ENCODE results near the gene SFSWAP.

Gene SFSWAP

DNA sequence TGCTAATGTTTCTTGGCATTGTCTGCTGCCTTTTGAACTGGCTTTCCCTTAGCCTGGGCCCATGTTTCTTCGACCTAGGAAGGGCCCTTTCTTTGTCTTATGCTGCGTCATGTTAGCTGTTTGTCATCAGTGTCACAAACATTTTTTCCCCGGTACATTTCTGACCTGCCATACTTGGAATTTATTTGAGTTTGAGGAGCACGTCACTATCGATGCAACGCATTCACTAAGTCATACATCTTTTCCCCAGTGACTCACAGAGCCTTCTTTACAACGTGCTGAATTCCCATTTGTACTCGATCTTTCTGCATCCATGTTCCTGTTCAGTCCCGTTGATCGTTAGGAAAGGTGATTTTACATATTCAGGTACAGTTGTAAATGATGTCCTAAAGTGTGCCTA lies 61.1 kb downstream of the SFSWAP start:
- no peak for TF ChIP-seq RAD21 (IDR thresholded peaks at IDR 0.05; ENCODE audit: low read depth)

GRCh38 chr12:131773582-131774221 lies 62.8 kb downstream of the SFSWAP start:
- TF ChIP-seq FOXM1 (IDR thresholded peaks at IDR 0.05; ENCODE audit: borderline replicate concordance, low read depth) (no peak), CEBPB (IDR thresholded peaks at IDR 0.05) (no peak), TAF1 (IDR thresholded peaks at IDR 0.05; ENCODE audit: low read depth) (no peak), EP300 (IDR thresholded peaks at IDR 0.05; ENCODE audit: borderline replicate concordance) (no peak), RAD21 (IDR thresholded peaks at IDR 0.05; ENCODE audit: low read depth) (no peak), YY1 (IDR thresholded peaks at IDR 0.05; ENCODE audit: low read depth) (no peak), EGR1 (IDR thresholded peaks at IDR 0.05) (no peak), CREB1 (IDR thresholded peaks at IDR 0.05; ENCODE audit: low read depth) (no peak)
- TF ChIP-seq, protein P1, sequence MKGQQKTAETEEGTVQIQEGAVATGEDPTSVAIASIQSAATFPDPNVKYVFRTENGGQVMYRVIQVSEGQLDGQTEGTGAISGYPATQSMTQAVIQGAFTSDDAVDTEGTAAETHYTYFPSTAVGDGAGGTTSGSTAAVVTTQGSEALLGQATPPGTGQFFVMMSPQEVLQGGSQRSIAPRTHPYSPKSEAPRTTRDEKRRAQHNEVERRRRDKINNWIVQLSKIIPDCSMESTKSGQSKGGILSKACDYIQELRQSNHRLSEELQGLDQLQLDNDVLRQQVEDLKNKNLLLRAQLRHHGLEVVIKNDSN (IDR thresholded peaks at IDR 0.05): no peak

DNA sequence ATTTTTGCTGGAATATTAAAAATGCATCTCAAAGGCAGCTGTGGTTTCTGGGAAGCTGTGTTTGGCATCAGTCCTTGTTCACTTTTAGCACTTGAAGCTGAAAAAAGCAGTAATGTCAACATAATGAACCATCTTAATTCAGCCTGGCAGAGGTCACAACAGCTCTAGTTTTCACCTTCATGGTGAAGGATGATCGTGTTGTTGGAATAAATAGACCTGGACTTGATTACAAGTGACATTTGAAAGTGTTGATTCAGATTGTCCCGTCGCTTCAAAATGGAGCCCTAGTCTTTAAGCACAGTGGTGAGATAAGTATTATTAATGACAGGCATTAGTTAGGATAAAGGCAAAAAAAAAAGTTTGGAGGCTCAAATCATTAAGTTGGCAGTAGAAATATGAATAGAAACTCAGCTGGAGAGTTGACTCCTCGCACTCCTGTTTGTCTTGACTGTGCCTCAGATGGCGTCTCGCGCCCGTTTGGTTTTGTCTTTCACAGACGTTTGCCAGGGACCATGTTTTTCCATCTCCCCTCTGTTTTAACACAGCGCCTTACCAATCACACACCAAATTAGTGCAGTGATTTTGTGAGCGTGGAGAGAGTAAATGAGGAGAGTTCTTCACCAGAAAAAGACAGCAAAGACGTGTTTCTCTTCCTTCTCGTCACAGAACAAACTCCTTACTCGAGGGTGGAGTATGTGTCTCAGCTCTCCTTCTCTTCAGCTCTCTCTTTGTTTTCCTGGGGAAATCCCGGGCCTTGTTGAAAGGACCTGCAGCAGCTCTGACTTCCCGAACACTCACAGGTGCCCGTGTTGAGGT lies 63.9 kb downstream of the SFSWAP start:
- TF ChIP-seq, protein P1 (IDR thresholded peaks at IDR 0.05): no peak
- TF ChIP-seq EGR1 (IDR thresholded peaks at IDR 0.05) (no peak), EP300 (IDR thresholded peaks at IDR 0.05; ENCODE audit: borderline replicate concordance) (no peak), CEBPB (IDR thresholded peaks at IDR 0.05) (no peak), TEAD4 (IDR thresholded peaks at IDR 0.05) (no peak), YY1 (IDR thresholded peaks at IDR 0.05; ENCODE audit: low read depth) (no peak), CREB1 (IDR thresholded peaks at IDR 0.05; ENCODE audit: low read depth) (no peak)

GRCh38 chr12:131775392-131776236 lies 64.7 kb downstream of the SFSWAP start:
- TF ChIP-seq, protein P1 (IDR thresholded peaks at IDR 0.05): no peak

- TF ChIP-seq YY1 (IDR thresholded peaks at IDR 0.05; ENCODE audit: low read depth) (no peak), ZBTB7A (IDR thresholded peaks at IDR 0.05; ENCODE audit: low read depth) (no peak), TCF12 (IDR thresholded peaks at IDR 0.05; ENCODE audit: low read depth) (no peak), TEAD4 (IDR thresholded peaks at IDR 0.05) (no peak), REST (IDR thresholded peaks at IDR 0.05; ENCODE audit: low read depth) (no peak), TAF1 (IDR thresholded peaks at IDR 0.05; ENCODE audit: low read depth) (no peak), CREB1 (IDR thresholded peaks at IDR 0.05; ENCODE audit: low read depth) (no peak), EGR1 (IDR thresholded peaks at IDR 0.05) (no peak), FOXM1 (IDR thresholded peaks at IDR 0.05; ENCODE audit: borderline replicate concordance, low read depth) (no peak), RAD21 (IDR thresholded peaks at IDR 0.05; ENCODE audit: low read depth) (no peak), CEBPB (IDR thresholded peaks at IDR 0.05) (no peak), EP300 (IDR thresholded peaks at IDR 0.05; ENCODE audit: borderline replicate concordance) (no peak), NFIC (IDR thresholded peaks at IDR 0.05) (no peak)
- TF ChIP-seq, protein P2, sequence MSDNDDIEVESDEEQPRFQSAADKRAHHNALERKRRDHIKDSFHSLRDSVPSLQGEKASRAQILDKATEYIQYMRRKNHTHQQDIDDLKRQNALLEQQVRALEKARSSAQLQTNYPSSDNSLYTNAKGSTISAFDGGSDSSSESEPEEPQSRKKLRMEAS (IDR thresholded peaks at IDR 0.05): no peak
- TF ChIP-seq, protein P1 (IDR thresholded peaks at IDR 0.05): no peak
Measured at GRCh38 chr12:131776237-131776889, 65.5 kb downstream of the SFSWAP start.

DNA sequence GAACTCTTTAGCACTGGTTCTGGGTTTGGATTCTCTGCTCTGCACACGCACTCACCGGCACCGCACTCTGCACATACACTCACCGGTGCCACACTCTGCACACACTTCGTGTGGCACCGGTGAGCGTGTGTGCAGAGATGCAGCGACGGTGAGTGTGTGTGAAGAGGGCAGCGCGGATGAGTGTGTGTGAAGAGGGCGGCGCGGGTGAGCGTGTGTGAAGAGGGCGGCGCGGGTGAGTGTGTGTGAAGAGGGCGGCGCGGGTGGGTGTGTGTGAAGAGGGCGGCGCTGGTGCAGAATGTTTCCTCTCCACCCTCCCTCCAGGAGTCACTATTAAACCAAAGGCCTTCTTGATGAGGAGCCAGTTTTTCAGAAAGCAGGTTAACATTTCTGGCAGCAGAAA lies 68.1 kb downstream of the SFSWAP start:
- TF ChIP-seq CEBPB (IDR thresholded peaks at IDR 0.05) (no peak), TAF1 (IDR thresholded peaks at IDR 0.05; ENCODE audit: low read depth) (no peak), ZBTB7A (IDR thresholded peaks at IDR 0.05; ENCODE audit: low read depth) (no peak), REST (IDR thresholded peaks at IDR 0.05; ENCODE audit: low read depth) (no peak), CREB1 (IDR thresholded peaks at IDR 0.05; ENCODE audit: low read depth) (no peak), TCF12 (IDR thresholded peaks at IDR 0.05; ENCODE audit: low read depth) (no peak), FOXM1 (IDR thresholded peaks at IDR 0.05; ENCODE audit: borderline replicate concordance, low read depth) (no peak), YY1 (IDR thresholded peaks at IDR 0.05; ENCODE audit: low read depth) (no peak), RAD21 (IDR thresholded peaks at IDR 0.05; ENCODE audit: low read depth) (no peak), TEAD4 (IDR thresholded peaks at IDR 0.05) (no peak), EP300 (IDR thresholded peaks at IDR 0.05; ENCODE audit: borderline replicate concordance) (no peak), EGR1 (IDR thresholded peaks at IDR 0.05) (no peak), NFIC (IDR thresholded peaks at IDR 0.05) (no peak)
- TF ChIP-seq, protein P2 (IDR thresholded peaks at IDR 0.05): no peak
- TF ChIP-seq, protein P1 (IDR thresholded peaks at IDR 0.05): no peak

All from Ishikawa (cell line).